Measurements from ENCODE around the gene FANCL.
"Not testable (repeated sequence)": the region's sequence is repeated elsewhere in the genome, so short reads cannot be mapped to it uniquely, and the experiment has no call there.

Gene FANCL

GRCh38 chr2:58130238-58130637 is 110.9 kb downstream of the FANCL start:
- TF ChIP-seq MAX (IDR thresholded peaks at IDR 0.05; ENCODE audit: low read depth, low read length) (no peak), CTCF (IDR thresholded peaks at IDR 0.05; ENCODE audit: low read depth, low read length) (no peak), MYC (IDR thresholded peaks at IDR 0.05; ENCODE audit: low read depth, low read length) (no peak), POLR2A (IDR thresholded peaks at IDR 0.05; ENCODE audit: extremely low read depth, insufficient read length) (no peak)
- DNase-seq (ENCODE audit: low read depth): no peak
- no peak overlapping the region for H3K4me3 ChIP-seq (ENCODE audit: low read depth, low read length)

GRCh38 chr2:58127111-58127510 is 114.0 kb downstream of the FANCL start:
- no peak overlapping the region for H3K4me3 ChIP-seq (ENCODE audit: low read depth, low read length)
- no peak for DNase-seq (ENCODE audit: low read depth)
- TF ChIP-seq MYC (IDR thresholded peaks at IDR 0.05; ENCODE audit: low read depth, low read length): no peak
- no peak for TF ChIP-seq POLR2A (IDR thresholded peaks at IDR 0.05; ENCODE audit: extremely low read depth, insufficient read length)
- no peak for TF ChIP-seq CTCF (IDR thresholded peaks at IDR 0.05; ENCODE audit: low read depth, low read length)
- no peak for TF ChIP-seq MAX (IDR thresholded peaks at IDR 0.05; ENCODE audit: low read depth, low read length)

GRCh38 chr2:58122540-58122939 is 118.6 kb downstream of the FANCL start:
- TF ChIP-seq POLR2A (IDR thresholded peaks at IDR 0.05; ENCODE audit: extremely low read depth, insufficient read length): no peak
- no peak for TF ChIP-seq CTCF (IDR thresholded peaks at IDR 0.05; ENCODE audit: low read depth, low read length)
- no peak for TF ChIP-seq MAX (IDR thresholded peaks at IDR 0.05; ENCODE audit: low read depth, low read length)
- TF ChIP-seq MYC (IDR thresholded peaks at IDR 0.05; ENCODE audit: low read depth, low read length): no peak
- no peak overlapping the region for H3K4me3 ChIP-seq (ENCODE audit: low read depth, low read length)
- DNase-seq (ENCODE audit: low read depth): no peak

GRCh38 chr2:58122040-58122439 is 119.1 kb downstream of the FANCL start:
- TF ChIP-seq POLR2A (IDR thresholded peaks at IDR 0.05; ENCODE audit: extremely low read depth, insufficient read length) (no peak), CTCF (IDR thresholded peaks at IDR 0.05; ENCODE audit: low read depth, low read length) (no peak), MAX (IDR thresholded peaks at IDR 0.05; ENCODE audit: low read depth, low read length) (no peak), MYC (IDR thresholded peaks at IDR 0.05; ENCODE audit: low read depth, low read length) (no peak)
- DNase-seq (ENCODE audit: low read depth): no peak
- no peak overlapping the region for H3K4me3 ChIP-seq (ENCODE audit: low read depth, low read length)

GRCh38 chr2:58120626-58121229 is 120.4 kb downstream of the FANCL start:
- TF ChIP-seq MAX (IDR thresholded peaks at IDR 0.05; ENCODE audit: low read depth, low read length): no peak
- no peak for TF ChIP-seq POLR2A (IDR thresholded peaks at IDR 0.05; ENCODE audit: extremely low read depth, insufficient read length)
- no peak for TF ChIP-seq MYC (IDR thresholded peaks at IDR 0.05; ENCODE audit: low read depth, low read length)
- TF ChIP-seq CTCF (IDR thresholded peaks at IDR 0.05; ENCODE audit: low read depth, low read length): no peak
- DNase-seq (ENCODE audit: low read depth): no peak
- no peak overlapping the region for H3K4me3 ChIP-seq (ENCODE audit: low read depth, low read length)

- H3K4me3 ChIP-seq (ENCODE audit: low read depth, low read length); DNase-seq (ENCODE audit: low read depth): not testable (repeated sequence)
Measured at GRCh38 chr2:58113563-58113962, 127.6 kb downstream of the FANCL start.
